NCI-H345 treated with DMSO at 0.1 percent for 48 hours (cell line): ENCODE results near the gene AGBL3.
"Not testable (repeated sequence)": the region's sequence is repeated elsewhere in the genome, so short reads cannot be mapped to it uniquely, and the experiment has no call there.

ENCODE experiments used
- DNase-seq: peaks from one replicate; lab custom pipeline; 2025; ENCODE audit not compliant: unreplicated experiment; lab: John Stamatoyannopoulos, UW

Gene AGBL3

GRCh38 chr7:135074096-135074495, 87.8 kb downstream of the AGBL3 start:
- DNase-seq = no peak

GRCh38 chr7:135074531-135074930, 88.2 kb downstream of the AGBL3 start:
- DNase-seq = no peak

- DNase-seq = no peak
These were observed 89.4 kb downstream of the AGBL3 start for GRCh38 chr7:135075716-135076115.

- DNase-seq = no peak
These were observed 90.6 kb downstream of the AGBL3 start for GRCh38 chr7:135076882-135077281.

GRCh38 chr7:135077642-135078041, 91.3 kb downstream of the AGBL3 start:
- no peak for DNase-seq

- no peak for DNase-seq
These were observed 91.7 kb downstream of the AGBL3 start for GRCh38 chr7:135078051-135078450.

GRCh38 chr7:135079068-135079467, 92.8 kb downstream of the AGBL3 start:
- DNase-seq = no peak

GRCh38 chr7:135083005-135083404, 96.7 kb downstream of the AGBL3 start:
- no peak for DNase-seq

- no peak for DNase-seq
These were observed 102.3 kb downstream of the AGBL3 start for GRCh38 chr7:135088566-135088965.

GRCh38 chr7:135091717-135092116, 105.4 kb downstream of the AGBL3 start:
- no peak for DNase-seq

GRCh38 chr7:135094472-135095237, 108.3 kb downstream of the AGBL3 start:
- no peak for DNase-seq

GRCh38 chr7:135095450-135095849, 109.1 kb downstream of the AGBL3 start:
- no peak for DNase-seq

GRCh38 chr7:135098391-135098790, 112.1 kb downstream of the AGBL3 start:
- DNase-seq = no peak

- no peak for DNase-seq
These were observed 114.5 kb downstream of the AGBL3 start for GRCh38 chr7:135100856-135101255.

GRCh38 chr7:135102372-135102771, 116.1 kb downstream of the AGBL3 start:
- no peak for DNase-seq

- DNase-seq = no peak
These were observed 123.3 kb downstream of the AGBL3 start for GRCh38 chr7:135109562-135109961.

- DNase-seq = no peak
These were observed 123.7 kb downstream of the AGBL3 start for GRCh38 chr7:135109976-135110375.

- DNase-seq = no peak
These were observed 125.1 kb downstream of the AGBL3 start for GRCh38 chr7:135111379-135111778.

GRCh38 chr7:135114622-135115021, 128.3 kb downstream of the AGBL3 start:
- no peak for DNase-seq

- no peak for DNase-seq
These were observed 130.8 kb downstream of the AGBL3 start for GRCh38 chr7:135117096-135117495.

GRCh38 chr7:135121868-135122267, 135.6 kb downstream of the AGBL3 start:
- no peak for DNase-seq

GRCh38 chr7:135124631-135125030, 138.3 kb downstream of the AGBL3 start:
- DNase-seq = not testable (repeated sequence)

GRCh38 chr7:135128931-135129330, 142.6 kb downstream of the AGBL3 start:
- DNase-seq = no peak
